HEK293 (cell line): Measurements from ENCODE around the gene KIAA1210.
"Not testable (repeated sequence)": the region's sequence is repeated elsewhere in the genome, so short reads cannot be mapped to it uniquely, and the experiment has no call there.

Experiments used
- CTCF ChIA-PET: fragments of 350-600 bp; formaldehyde crosslinking; extraction: SDS; loops from one replicate; lab custom pipeline; 2021; ENCODE audit warnings: antibody characterized with exemption; lab: Yijun Ruan, JAX
- POLR2A ChIA-PET: fragments of 300-600 bp; formaldehyde crosslinking; extraction: SDS; loops from one replicate; lab custom pipeline; 2020; ENCODE audit warnings: antibody characterized with exemption, inconsistent platforms; lab: Yijun Ruan, JAX
- H3K27ac ChIP-seq: fragments of 200-500 bp; sonication (Bioruptor generic); 2 replicates; pipeline ENCODE4 v1.5.1; 2014; ENCODE audit warnings: low read depth, low read length, control low read depth, inconsistent platforms; ENCODE audit errors: extremely low read depth
- H3K36me3 ChIP-seq, 2 experiments: fragments of 200-500 bp in 1 of 2; sonication (Bioruptor generic) in 1 of 2; 1 replicate in 1 of 2; 2 replicates in 1 of 2; pipeline ENCODE4 v1.5.1; 2014 to 2017; ENCODE audit warnings: inconsistent platforms in 2 of 2, low read length in 2 of 2; ENCODE audit not compliant: control insufficient read depth in 2 of 2, insufficient read depth in 1 of 2
- H3K4me1 ChIP-seq: fragments of 200-500 bp; sonication (Bioruptor generic); 2 replicates; pipeline ENCODE4 v1.5.1; 2014; ENCODE audit warnings: mild to moderate bottlenecking, low read length, inconsistent platforms; ENCODE audit not compliant: control insufficient read depth, insufficient read depth
- H3K4me3 ChIP-seq: 2 replicates; pipeline ENCODE4 v1.5.1; 2011; ENCODE audit warnings: low read depth, mild to moderate bottlenecking, control low read depth, low read length, moderate library complexity
- H3K9me3 ChIP-seq: fragments of 200-500 bp; sonication (Bioruptor generic); 2 replicates; pipeline ENCODE4 v1.5.1; 2014; ENCODE audit warnings: low read depth, low read length, inconsistent platforms; ENCODE audit not compliant: control insufficient read depth, insufficient read depth
- MYNN ChIP-seq: fragments of 450-650 bp; formaldehyde crosslinking; IDR thresholded peaks from 2 replicates; pipeline ENCODE4 v1.5.1; 2016; ENCODE audit warnings: missing biosample characterization, missing genetic modification characterization, borderline replicate concordance
- MZF1 ChIP-seq: fragments of 450-650 bp; formaldehyde crosslinking; IDR thresholded peaks from 2 replicates; pipeline ENCODE4 v1.5.1; 2017; ENCODE audit warnings: missing biosample characterization, missing genetic modification characterization, borderline replicate concordance
- REPIN1 ChIP-seq: fragments of 450-650 bp; formaldehyde crosslinking; IDR thresholded peaks from 2 replicates; pipeline ENCODE4 v1.5.1; 2017; ENCODE audit warnings: missing biosample characterization, missing genetic modification characterization, low read depth
- SP2 ChIP-seq: fragments of 450-650 bp; formaldehyde crosslinking; IDR thresholded peaks from 2 replicates; pipeline ENCODE4 v1.5.1; 2016; ENCODE audit warnings: missing biosample characterization, missing genetic modification characterization
- YY2 ChIP-seq: fragments of 450-650 bp; formaldehyde crosslinking; IDR thresholded peaks from 2 replicates; pipeline ENCODE4 v1.5.1; 2016; ENCODE audit warnings: missing biosample characterization, missing genetic modification characterization
- ZNF266 ChIP-seq: fragments of 450-650 bp; formaldehyde crosslinking; IDR thresholded peaks from 2 replicates; pipeline ENCODE4 v1.5.1; 2016; ENCODE audit warnings: missing biosample characterization, missing genetic modification characterization, low read depth
- ZNF302 ChIP-seq: fragments of 450-650 bp; formaldehyde crosslinking; IDR thresholded peaks from 2 replicates; pipeline ENCODE4 v1.5.1; 2016; ENCODE audit warnings: missing biosample characterization, missing genetic modification characterization, low read depth
- ZNF677 ChIP-seq: fragments of 450-650 bp; IDR thresholded peaks from 2 replicates; pipeline ENCODE4 v1.5.0; 2018; ENCODE audit warnings: missing biosample characterization, mild to moderate bottlenecking, missing genetic modification characterization, moderate library complexity
- TF ChIP-seq, protein P1 (sequence below): fragments of 450-650 bp; formaldehyde crosslinking; IDR thresholded peaks from 2 replicates; pipeline ENCODE4 v1.5.1; 2016; ENCODE audit warnings: missing biosample characterization, missing genetic modification characterization
- TF ChIP-seq, protein P2 (sequence below): fragments of 450-650 bp; formaldehyde crosslinking; IDR thresholded peaks from 2 replicates; pipeline ENCODE4 v1.5.0; 2017; ENCODE audit warnings: missing biosample characterization, missing genetic modification characterization, borderline replicate concordance
- TF ChIP-seq, protein P3 (sequence below): fragments of 450-650 bp; formaldehyde crosslinking; IDR thresholded peaks from 2 replicates; pipeline ENCODE4 v1.5.1; 2017; ENCODE audit warnings: missing biosample characterization, missing genetic modification characterization
- TF ChIP-seq, protein P4 (sequence below): fragments of 450-650 bp; formaldehyde crosslinking; IDR thresholded peaks from 2 replicates; pipeline ENCODE4 v1.5.1; 2016; ENCODE audit warnings: missing biosample characterization, missing genetic modification characterization
- TF ChIP-seq, protein P5 (sequence below): fragments of 450-650 bp; formaldehyde crosslinking; IDR thresholded peaks from 2 replicates; pipeline ENCODE4 v1.5.1; 2016; ENCODE audit warnings: missing biosample characterization, missing genetic modification characterization

KIAA1210 gene

DNA sequence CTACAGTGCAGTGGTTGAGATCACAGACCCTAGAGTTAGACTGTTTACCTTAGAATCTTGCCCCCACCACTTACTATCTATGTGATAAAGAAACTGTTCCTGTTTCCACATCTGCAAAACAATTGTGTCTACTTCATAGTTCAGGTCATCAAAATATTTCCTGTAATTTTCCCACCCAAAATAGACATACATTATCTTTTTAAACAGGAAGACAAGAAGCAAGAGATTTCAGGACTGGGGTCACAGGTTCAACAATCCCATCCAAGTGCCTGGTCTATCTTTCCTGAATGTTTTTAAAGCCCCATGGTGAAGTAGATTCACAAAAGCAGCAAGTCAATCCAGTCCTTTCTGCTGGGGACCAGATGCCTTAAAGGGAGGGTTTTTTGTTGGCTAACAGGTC lies 96.6 kb downstream of the KIAA1210 start (continued):
- TF ChIP-seq, protein P1, sequence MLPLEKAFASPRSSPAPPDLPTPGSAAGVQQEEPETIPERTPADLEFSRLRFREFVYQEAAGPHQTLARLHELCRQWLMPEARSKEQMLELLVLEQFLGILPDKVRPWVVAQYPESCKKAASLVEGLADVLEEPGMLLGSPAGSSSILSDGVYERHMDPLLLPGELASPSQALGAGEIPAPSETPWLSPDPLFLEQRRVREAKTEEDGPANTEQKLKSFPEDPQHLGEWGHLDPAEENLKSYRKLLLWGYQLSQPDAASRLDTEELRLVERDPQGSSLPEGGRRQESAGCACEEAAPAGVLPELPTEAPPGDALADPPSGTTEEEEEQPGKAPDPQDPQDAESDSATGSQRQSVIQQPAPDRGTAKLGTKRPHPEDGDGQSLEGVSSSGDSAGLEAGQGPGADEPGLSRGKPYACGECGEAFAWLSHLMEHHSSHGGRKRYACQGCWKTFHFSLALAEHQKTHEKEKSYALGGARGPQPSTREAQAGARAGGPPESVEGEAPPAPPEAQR (tag by site-specific recombination), result no peak
- TF ChIP-seq ZNF266 (tag by site-specific recombination), result no peak
- TF ChIP-seq SP2 (tag by site-specific recombination), result no peak
- TF ChIP-seq ZNF677, result no peak
- TF ChIP-seq, protein P2, sequence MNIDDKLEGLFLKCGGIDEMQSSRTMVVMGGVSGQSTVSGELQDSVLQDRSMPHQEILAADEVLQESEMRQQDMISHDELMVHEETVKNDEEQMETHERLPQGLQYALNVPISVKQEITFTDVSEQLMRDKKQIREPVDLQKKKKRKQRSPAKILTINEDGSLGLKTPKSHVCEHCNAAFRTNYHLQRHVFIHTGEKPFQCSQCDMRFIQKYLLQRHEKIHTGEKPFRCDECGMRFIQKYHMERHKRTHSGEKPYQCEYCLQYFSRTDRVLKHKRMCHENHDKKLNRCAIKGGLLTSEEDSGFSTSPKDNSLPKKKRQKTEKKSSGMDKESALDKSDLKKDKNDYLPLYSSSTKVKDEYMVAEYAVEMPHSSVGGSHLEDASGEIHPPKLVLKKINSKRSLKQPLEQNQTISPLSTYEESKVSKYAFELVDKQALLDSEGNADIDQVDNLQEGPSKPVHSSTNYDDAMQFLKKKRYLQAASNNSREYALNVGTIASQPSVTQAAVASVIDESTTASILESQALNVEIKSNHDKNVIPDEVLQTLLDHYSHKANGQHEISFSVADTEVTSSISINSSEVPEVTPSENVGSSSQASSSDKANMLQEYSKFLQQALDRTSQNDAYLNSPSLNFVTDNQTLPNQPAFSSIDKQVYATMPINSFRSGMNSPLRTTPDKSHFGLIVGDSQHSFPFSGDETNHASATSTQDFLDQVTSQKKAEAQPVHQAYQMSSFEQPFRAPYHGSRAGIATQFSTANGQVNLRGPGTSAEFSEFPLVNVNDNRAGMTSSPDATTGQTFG (tag by site-specific recombination), result no peak
- TF ChIP-seq MYNN, result no peak

DNA sequence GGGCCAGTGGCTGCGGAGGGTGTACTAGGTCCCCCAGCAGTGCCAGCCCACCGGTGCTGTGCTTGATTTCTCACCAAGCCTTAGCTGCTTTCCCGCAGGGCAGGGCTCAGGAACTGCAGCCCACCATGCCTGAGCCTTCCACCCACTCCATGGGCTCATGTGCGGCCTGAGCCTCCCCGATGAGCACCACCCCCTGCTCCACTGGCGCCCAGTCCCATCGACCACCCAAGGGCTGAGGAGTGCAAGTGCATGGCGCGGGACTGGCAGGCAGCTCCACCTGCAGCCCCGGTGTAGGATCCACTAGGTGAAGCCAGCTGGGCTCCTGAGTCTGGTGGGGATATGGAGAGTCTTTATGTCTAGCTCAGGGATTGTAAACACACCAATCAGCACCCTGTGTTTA lies 98.0 kb downstream of the KIAA1210 start:
- H3K9me3 ChIP-seq, CTCF ChIA-PET, POLR2A ChIA-PET, H3K27ac ChIP-seq, H3K4me1 ChIP-seq, H3K36me3 ChIP-seq, H3K4me3 ChIP-seq: not testable (repeated sequence)

DNA sequence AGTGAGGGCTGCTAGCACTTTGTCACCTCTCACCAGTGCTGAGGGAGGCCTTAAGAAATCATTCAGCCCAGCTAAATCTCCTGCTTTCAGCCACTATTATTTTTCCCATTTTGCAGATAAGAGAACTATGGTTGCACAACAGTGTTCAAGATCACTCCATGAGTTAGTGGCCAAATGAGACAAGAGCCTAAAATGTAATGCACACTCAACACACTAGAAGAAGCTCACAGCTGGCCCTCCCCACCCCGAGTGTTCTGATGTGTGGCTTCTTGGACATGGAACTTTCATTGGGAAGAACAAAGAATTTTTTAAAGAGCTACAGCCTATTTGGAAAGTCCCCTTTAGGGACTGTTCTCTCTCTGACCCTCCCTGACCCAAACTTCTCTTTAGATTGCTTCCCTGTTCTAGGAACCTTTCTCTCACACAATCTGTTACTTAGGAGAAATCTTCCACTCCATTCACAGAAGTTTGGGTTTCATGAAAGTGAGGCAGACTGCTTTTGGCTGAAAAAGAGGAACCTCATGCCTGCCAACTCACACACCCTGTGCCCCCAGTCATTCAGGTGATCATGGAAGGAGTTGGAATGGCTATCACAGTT lies 98.8 kb downstream of the KIAA1210 start:
- H3K4me1 ChIP-seq, result no peaks in the 10 kb centered on the region
- TF ChIP-seq ZNF302 (tag by site-specific recombination) (no peak), MZF1 (no peak), REPIN1 (tag by site-specific recombination) (no peak), SP2 (tag by site-specific recombination) (no peak), YY2 (tag by site-specific recombination) (no peak)
- TF ChIP-seq, protein P3, sequence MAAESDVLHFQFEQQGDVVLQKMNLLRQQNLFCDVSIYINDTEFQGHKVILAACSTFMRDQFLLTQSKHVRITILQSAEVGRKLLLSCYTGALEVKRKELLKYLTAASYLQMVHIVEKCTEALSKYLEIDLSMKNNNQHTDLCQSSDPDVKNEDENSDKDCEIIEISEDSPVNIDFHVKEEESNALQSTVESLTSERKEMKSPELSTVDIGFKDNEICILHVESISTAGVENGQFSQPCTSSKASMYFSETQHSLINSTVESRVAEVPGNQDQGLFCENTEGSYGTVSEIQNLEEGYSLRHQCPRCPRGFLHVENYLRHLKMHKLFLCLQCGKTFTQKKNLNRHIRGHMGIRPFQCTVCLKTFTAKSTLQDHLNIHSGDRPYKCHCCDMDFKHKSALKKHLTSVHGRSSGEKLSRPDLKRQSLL (tag by site-specific recombination), result no peak
- TF ChIP-seq, protein P4, sequence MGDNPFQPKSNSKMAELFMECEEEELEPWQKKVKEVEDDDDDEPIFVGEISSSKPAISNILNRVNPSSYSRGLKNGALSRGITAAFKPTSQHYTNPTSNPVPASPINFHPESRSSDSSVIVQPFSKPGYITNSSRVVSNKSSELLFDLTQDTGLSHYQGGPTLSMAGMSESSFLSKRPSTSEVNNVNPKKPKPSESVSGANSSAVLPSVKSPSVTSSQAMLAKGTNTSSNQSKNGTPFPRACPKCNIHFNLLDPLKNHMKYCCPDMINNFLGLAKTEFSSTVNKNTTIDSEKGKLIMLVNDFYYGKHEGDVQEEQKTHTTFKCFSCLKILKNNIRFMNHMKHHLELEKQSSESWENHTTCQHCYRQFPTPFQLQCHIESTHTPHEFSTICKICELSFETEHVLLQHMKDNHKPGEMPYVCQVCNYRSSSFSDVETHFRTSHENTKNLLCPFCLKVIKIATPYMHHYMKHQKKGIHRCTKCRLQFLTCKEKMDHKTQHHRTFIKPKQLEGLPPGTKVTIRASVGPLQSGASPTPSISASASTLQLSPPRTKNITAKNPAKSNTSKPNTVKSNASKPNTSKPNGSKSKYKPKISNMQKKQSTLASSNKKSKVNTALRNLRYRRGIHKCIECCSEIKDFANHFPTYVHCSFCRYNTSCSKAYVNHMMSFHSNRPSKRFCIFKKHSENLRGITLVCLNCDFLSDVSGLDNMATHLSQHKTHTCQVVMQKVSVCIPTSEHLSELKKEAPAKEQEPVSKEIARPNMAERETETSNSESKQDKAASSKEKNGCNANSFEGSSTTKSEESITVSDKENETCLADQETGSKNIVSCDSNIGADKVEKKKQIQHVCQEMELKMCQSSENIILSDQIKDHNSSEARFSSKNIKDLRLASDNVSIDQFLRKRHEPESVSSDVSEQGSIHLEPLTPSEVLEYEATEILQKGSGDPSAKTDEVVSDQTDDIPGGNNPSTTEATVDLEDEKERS, result no peak
- TF ChIP-seq, protein P5, sequence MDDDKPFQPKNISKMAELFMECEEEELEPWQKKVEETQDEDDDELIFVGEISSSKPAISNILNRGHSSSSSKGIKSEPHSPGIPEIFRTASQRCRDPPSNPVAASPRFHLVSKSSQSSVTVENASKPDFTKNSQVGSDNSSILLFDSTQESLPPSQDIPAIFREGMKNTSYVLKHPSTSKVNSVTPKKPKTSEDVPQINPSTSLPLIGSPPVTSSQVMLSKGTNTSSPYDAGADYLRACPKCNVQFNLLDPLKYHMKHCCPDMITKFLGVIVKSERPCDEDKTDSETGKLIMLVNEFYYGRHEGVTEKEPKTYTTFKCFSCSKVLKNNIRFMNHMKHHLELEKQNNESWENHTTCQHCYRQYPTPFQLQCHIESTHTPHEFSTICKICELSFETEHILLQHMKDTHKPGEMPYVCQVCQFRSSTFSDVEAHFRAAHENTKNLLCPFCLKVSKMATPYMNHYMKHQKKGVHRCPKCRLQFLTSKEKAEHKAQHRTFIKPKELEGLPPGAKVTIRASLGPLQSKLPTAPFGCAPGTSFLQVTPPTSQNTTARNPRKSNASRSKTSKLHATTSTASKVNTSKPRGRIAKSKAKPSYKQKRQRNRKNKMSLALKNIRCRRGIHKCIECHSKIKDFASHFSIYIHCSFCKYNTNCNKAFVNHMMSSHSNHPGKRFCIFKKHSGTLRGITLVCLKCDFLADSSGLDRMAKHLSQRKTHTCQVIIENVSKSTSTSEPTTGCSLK, result no peak
- TF ChIP-seq, all 188 proteins: peak for 0
- Histone ChIP-seq H3K9me3 (no peaks in the 10 kb centered on the region), H3K27ac (no peak overlapping the region), H3K4me3 (no peak overlapping the region), H3K36me3 (no peaks in the 10 kb centered on the region)
- ChIA-PET POLR2A (no interaction called here), CTCF (interaction anchor here (0.6 to 1.0 kb wide), 2 partner anchors 14 to 27 kb away, joined by 3 read pairs; no protein-coding TSS in a partner anchor)
